HepG2 (cell line): ENCODE results near the gene ANKRA2. TPM values are rescaled to one million over a fixed set of nuclear protein-coding genes. Genes with fewer than 3 reads are reported as not detected.

Source experiments
- ATAC-seq: fragments of 200-7000 bp; cut with Tn5 transposase; 3 replicates; pipeline ENCODE4 v1.9.1; 2020; ENCODE audit warnings: mild to moderate bottlenecking, moderate library complexity
- BruUV-seq: library from RNA; stranded (reverse); fragments of 400-500 nt; replicated peaks from 2 replicates; lab custom pipeline; 2021; lab: Mats Ljungman, UMichigan
- CTCF ChIA-PET: fragments of 300-600 bp; formaldehyde crosslinking; extraction: SDS; loops from one replicate; lab custom pipeline; 2021; ENCODE audit warnings: low total read pairs, inconsistent platforms, low intra/inter-chr PET ratio; lab: Yijun Ruan, JAX
- POLR2A ChIA-PET: fragments of 350-600 bp; sonication (Branson Sonifier 250); formaldehyde crosslinking; loops from one replicate; lab custom pipeline; 2020; ENCODE audit warnings: antibody characterized with exemption, inconsistent platforms; lab: Yijun Ruan, JAX
- DNase-seq: peaks from one replicate; pipeline ENCODE4 v3.0.0-alpha.2; 2015; ENCODE audit warnings: low spot score
- FAIRE-seq: peaks from 3 replicates; lab custom pipeline; 2011; peaks lifted over from hg19 to GRCh38; lab: Jason Lieb, UNC
- H2AFZ ChIP-seq: one replicate; pipeline ENCODE4 v1.6.1; 2011; ENCODE audit warnings: low read length, inconsistent platforms
- H3K27ac ChIP-seq: fragments of 300-600 bp; 3 replicates; pipeline ENCODE4 v1.8.0; 2011; ENCODE audit warnings: mixed run types, mild to moderate bottlenecking, mixed read lengths, low read length, inconsistent platforms; ENCODE audit not compliant: insufficient read depth; ENCODE audit errors: extremely low read length
- H3K27me3 ChIP-seq, 2 experiments: fragments of 200-600 bp in 1 of 2; 2 replicates in 1 of 2; 3 replicates in 1 of 2; pipeline versions ENCODE4 v1.6.0 to v1.8.0; 2011; ENCODE audit warnings: low read length in 2 of 2, mild to moderate bottlenecking in 2 of 2, moderate library complexity in 2 of 2, inconsistent platforms in 1 of 2; ENCODE audit not compliant: insufficient read depth in 2 of 2, control insufficient read depth in 1 of 2
- H3K36me3 ChIP-seq, 2 experiments: fragments of 200-600 bp in 1 of 2; replicated peaks in 1 of 2; 2 replicates in 1 of 2; 3 replicates in 1 of 2; pipeline versions ENCODE4 v1.5.1 to v1.8.0; 2011; ENCODE audit warnings: low read length in 2 of 2, inconsistent platforms in 1 of 2; ENCODE audit not compliant: insufficient read depth in 2 of 2, control insufficient read depth in 1 of 2
- H3K4me1 ChIP-seq: 2 replicates; pipeline ENCODE4 v1.5.1; 2012; ENCODE audit warnings: low read length, inconsistent platforms; ENCODE audit not compliant: insufficient read depth
- H3K4me2 ChIP-seq: 2 replicates; pipeline ENCODE4 v1.6.0; 2011; ENCODE audit warnings: low read depth, low read length, inconsistent platforms
- H3K4me3 ChIP-seq, 3 experiments: fragments of 200-600 bp in 1 of 3; sonication (generic), shearing (Covaris generic) in 1 of 3; replicated peaks in 1 of 3; 2 replicates each; pipeline ENCODE4 v1.5.1; 2011 to 2016; ENCODE audit warnings: low read length in 3 of 3, inconsistent platforms in 2 of 3, low read depth in 2 of 3, mild to moderate bottlenecking in 2 of 3, control low read depth in 1 of 3, mixed read lengths in 1 of 3; ENCODE audit not compliant: insufficient read depth in 1 of 3
- H3K79me2 ChIP-seq: one replicate; pipeline ENCODE4 v1.6.1; 2011; ENCODE audit warnings: low read length, inconsistent platforms; ENCODE audit not compliant: insufficient read depth
- H3K9ac ChIP-seq: 2 replicates; pipeline ENCODE4 v1.6.0; 2011; ENCODE audit warnings: mild to moderate bottlenecking, low read depth, low read length, inconsistent platforms; ENCODE audit not compliant: insufficient read depth
- H3K9me3 ChIP-seq: 2 replicates; pipeline ENCODE4 v1.5.1; 2012; ENCODE audit warnings: mild to moderate bottlenecking, low read length
- H4K20me1 ChIP-seq: 2 replicates; pipeline ENCODE4 v1.6.0; 2011; ENCODE audit warnings: inconsistent platforms, mild to moderate bottlenecking, low read length, moderate library complexity; ENCODE audit not compliant: insufficient read depth
- CBX2 ChIP-seq, 2 experiments: fragments of 200-600 bp in 1 of 2; sonication (generic); formaldehyde crosslinking in 1 of 2; IDR thresholded peaks; 2 replicates each; pipeline versions ENCODE4 v1.7.0 to v1.8.1; 2018 to 2022; ENCODE audit warnings: low read depth in 2 of 2, low read length in 1 of 2, mild to moderate bottlenecking in 1 of 2, missing genetic modification reagents in 1 of 2
- DMAP1 ChIP-seq: IDR thresholded peaks from 2 replicates; pipeline ENCODE4 v1.6.1; 2016
- GPN1 ChIP-seq: sonication (generic); formaldehyde crosslinking; IDR thresholded peaks from 2 replicates; pipeline ENCODE4 v1.5.1; 2020; ENCODE audit warnings: missing genetic modification reagents, borderline replicate concordance
- KMT2B ChIP-seq: IDR thresholded peaks from 2 replicates; pipeline ENCODE4 v1.6.1; 2016; ENCODE audit warnings: missing genetic modification reagents, missing compliant biosample characterization
- MAF1 ChIP-seq: sonication (generic); formaldehyde crosslinking; IDR thresholded peaks from 2 replicates; pipeline ENCODE4 v1.5.0; 2020; ENCODE audit warnings: missing genetic modification reagents, borderline replicate concordance
- NFIB ChIP-seq: sonication (generic); formaldehyde crosslinking; IDR thresholded peaks from 2 replicates; pipeline ENCODE4 v1.9.0; 2021; ENCODE audit warnings: missing genetic modification reagents, mild to moderate bottlenecking, borderline replicate concordance
- SCMH1 ChIP-seq: sonication (generic); formaldehyde crosslinking; IDR thresholded peaks from 2 replicates; pipeline ENCODE4 v1.9.0; 2021; ENCODE audit warnings: missing genetic modification reagents, mild to moderate bottlenecking, borderline replicate concordance
- U2AF2 ChIP-seq: fragments of 200-400 bp; formaldehyde crosslinking; IDR thresholded peaks from 2 replicates; pipeline ENCODE4 v1.6.1; 2017; ENCODE audit warnings: low read depth, mild to moderate bottlenecking, low read length
- XBP1 ChIP-seq: sonication (generic); formaldehyde crosslinking; IDR thresholded peaks from 2 replicates; pipeline ENCODE4 v1.5.0; 2020; ENCODE audit warnings: missing genetic modification reagents
- ZFP82 ChIP-seq: sonication (generic); formaldehyde crosslinking; IDR thresholded peaks from 2 replicates; pipeline ENCODE4 v1.5.1; 2020; ENCODE audit warnings: mild to moderate bottlenecking, missing genetic modification reagents, borderline replicate concordance
- ZNF292 ChIP-seq: sonication (generic); formaldehyde crosslinking; IDR thresholded peaks from 2 replicates; pipeline ENCODE4 v1.8.1; 2022; ENCODE audit warnings: mild to moderate bottlenecking, low read depth, missing genetic modification reagents, borderline replicate concordance
- ZNF550 ChIP-seq: sonication (generic); formaldehyde crosslinking; IDR thresholded peaks from 2 replicates; pipeline ENCODE4 v1.4.0; 2020; ENCODE audit warnings: mild to moderate bottlenecking, missing genetic modification reagents, borderline replicate concordance
- ZNF766 ChIP-seq: sonication (generic); formaldehyde crosslinking; IDR thresholded peaks from 2 replicates; pipeline ENCODE4 v1.5.0; 2020; ENCODE audit warnings: missing genetic modification reagents, borderline replicate concordance
- ZNF879 ChIP-seq: sonication (generic); formaldehyde crosslinking; IDR thresholded peaks from 2 replicates; pipeline ENCODE4 v1.8.1; 2023; ENCODE audit warnings: missing genetic modification reagents
- WGBS: methylation state at CpG from one replicate; pipeline ENCODE4 v1.1.6; 2017; ENCODE audit warnings: low lambda C conversion rate; 5-methylcytosine and 5-hydroxymethylcytosine counted together
- in situ Hi-C: cut with HindIII; loops from 2 replicates; pipeline ENCODE4 v1.10.0; 2017; ENCODE audit warnings: low pct_unique_long_range_greater_than_20kb; ENCODE audit not compliant: extremely low pct_ligation_motif_present
- intact Hi-C: fragments of 100-400 bp; cut with micrococcal nuclease; formaldehyde crosslinking; loops from one replicate; pipeline ENCODE4 v1.10.0; 2022; ENCODE audit not compliant: unreplicated experiment
- polyA plus RNA-seq, 8 experiments: library from polyadenylated mRNA; depleted of rRNA in 3 of 8; stranded (reverse) in 7 of 8; unstranded in 1 of 8; fragments of >200 nt; fragmentation: Illumina TruSeq in 4 of 8; extraction: Trizol in 4 of 8; gene quantifications; 2 replicates each; pipeline versions ENCODE4 v1.2.1 to v1.2.3, GENCODE V29; 2011 to 2016; ENCODE audit warnings: low read depth in 4 of 8, missing spikeins in 1 of 8, mixed read lengths in 1 of 8; ENCODE audit not compliant: insufficient read depth in 1 of 8
- total RNA-seq, 5 experiments: library from RNA; depleted of rRNA; stranded (reverse); fragments of >200 nt; fragmentation: Illumina TruSeq; extraction: Trizol; gene quantifications; 2 replicates each; pipeline ENCODE4 v1.2.3, GENCODE V29; 2016; ENCODE audit warnings: low read depth in 1 of 5
- TF ChIP-seq, protein P1 (sequence below): sonication (generic); formaldehyde crosslinking; IDR thresholded peaks from 2 replicates; pipeline ENCODE4 v1.4.0; 2020; ENCODE audit warnings: missing genetic modification reagents
- TF ChIP-seq, protein P2 (sequence below): sonication (generic); formaldehyde crosslinking; IDR thresholded peaks from 2 replicates; pipeline ENCODE4 v1.5.0; 2020; ENCODE audit warnings: mild to moderate bottlenecking, missing genetic modification reagents
- TF ChIP-seq, protein P3 (sequence below): sonication (generic); formaldehyde crosslinking; IDR thresholded peaks from 2 replicates; pipeline ENCODE4 v1.4.0; 2020; ENCODE audit warnings: missing genetic modification reagents
- TF ChIP-seq, protein P4 (sequence below): sonication (generic); formaldehyde crosslinking; conservative IDR thresholded peaks from 2 replicates; pipeline ENCODE4 v1.8.1; 2023; ENCODE audit warnings: missing genetic modification reagents

ANKRA2 gene
- total and polyA plus RNA-seq, 2 of the 13 experiments (the other 11 are each of a cell fraction or from before 2014, with no cell fraction given): 23.6 to 33.6 TPM

DNA sequence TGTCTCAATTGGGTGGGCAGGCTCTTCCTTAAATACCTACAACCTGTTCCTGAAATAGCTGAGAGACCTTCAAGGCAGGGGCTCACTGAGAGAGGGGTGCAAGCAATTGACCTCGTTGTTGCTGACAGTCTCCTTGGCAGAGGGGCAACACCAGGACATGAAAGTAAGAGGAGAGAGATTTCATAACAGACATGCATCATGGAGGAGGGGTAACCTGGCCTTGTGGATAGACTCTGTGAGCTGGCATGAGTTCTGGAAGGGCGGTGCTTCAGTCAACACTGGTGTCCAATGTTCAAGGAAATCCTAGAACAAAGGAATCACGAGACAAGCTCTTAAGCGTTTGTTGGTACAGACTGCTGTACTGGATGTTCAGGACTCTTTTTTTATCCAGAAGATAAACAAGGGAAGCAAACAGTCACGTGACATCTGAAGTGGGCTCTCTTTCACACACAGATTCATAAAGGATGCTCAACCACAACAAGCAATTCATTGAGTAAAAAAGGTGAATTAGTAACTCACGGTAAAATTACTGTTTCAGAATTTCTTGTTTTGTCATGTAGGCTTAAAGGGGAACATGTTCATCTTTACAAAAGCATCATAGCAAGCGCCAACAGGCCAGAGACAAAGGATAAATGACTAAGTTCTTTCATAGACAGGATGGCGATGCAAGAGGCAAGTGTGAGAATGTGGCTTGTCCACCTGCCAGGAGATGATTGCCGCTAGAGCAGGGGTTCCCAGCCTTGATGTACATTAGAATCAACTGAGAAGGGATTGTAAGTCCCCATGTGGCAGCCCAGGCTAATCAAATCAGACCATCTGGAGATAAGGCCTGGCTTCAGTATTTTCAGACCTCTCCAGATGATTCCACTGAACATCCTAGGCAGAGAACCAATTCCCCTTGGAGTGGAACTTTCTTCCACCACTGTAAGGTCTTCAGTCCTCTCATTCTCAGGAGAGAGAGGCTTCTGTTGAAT, 20.7 kb downstream of the ANKRA2 start:
- peak; percentile 95 for ATAC-seq
- H3K27ac ChIP-seq: peak overlapping the region; percentile 88
- no peaks in the 10 kb centered on the region for H3K79me2 ChIP-seq
- H3K9me3 ChIP-seq: no peaks in the 10 kb centered on the region
- H4K20me1 ChIP-seq: no peaks in the 10 kb centered on the region
- peak; percentile 100 for FAIRE-seq
- BruUV-seq: TSS peak; percentile 92
- peak overlapping the region in 2 of 3 experiments; percentile 25 to 42; a peak in 4 of 6 replicates for H3K4me3 ChIP-seq
- DNase-seq: peak; percentile 100
- peaks cover 85% of the 10 kb centered on the region for H3K4me1 ChIP-seq
- CTCF ChIA-PET: no interaction called here
- no peaks in the 10 kb centered on the region for H3K27me3 ChIP-seq
- H3K9ac ChIP-seq: peak overlapping the region; percentile 70
- WGBS: under 1% methylated on average over 9 of the region's 9 CpGs
- in situ Hi-C loops: no loop called here
- intact Hi-C loops: loop anchor here (2.0 to 5.0 kb wide), 2 partner anchors 20 to 47 kb away; partner anchors contain the start of genes ANKRA2, BTF3 and UTP15
- POLR2A ChIA-PET: interaction anchor here (0.6 to 2.5 kb wide), 6 partner anchors 19 to 278 kb away, joined by 3 to 26 read pairs (median 6); partner anchors contain the start of genes ANKRA2, ARHGEF28, BTF3 and UTP15
- H3K4me2 ChIP-seq: peak overlapping the region; percentile 73
- H2AFZ ChIP-seq: peak overlapping the region; percentile 16
- no peaks in the 10 kb centered on the region for H3K36me3 ChIP-seq
- TF ChIP-seq, protein P1, sequence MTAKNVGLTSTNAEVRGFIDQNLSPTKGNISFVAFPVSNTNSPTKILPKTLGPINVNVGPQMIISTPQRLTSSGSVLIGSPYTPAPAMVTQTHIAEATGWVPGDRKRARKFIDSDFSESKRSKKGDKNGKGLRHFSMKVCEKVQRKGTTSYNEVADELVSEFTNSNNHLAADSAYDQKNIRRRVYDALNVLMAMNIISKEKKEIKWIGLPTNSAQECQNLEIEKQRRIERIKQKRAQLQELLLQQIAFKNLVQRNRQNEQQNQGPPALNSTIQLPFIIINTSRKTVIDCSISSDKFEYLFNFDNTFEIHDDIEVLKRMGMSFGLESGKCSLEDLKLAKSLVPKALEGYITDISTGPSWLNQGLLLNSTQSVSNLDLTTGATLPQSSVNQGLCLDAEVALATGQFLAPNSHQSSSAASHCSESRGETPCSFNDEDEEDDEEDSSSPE (CRISPR knock-in tag): no peak; the same call in 1 of the 2 replicates
- no peak for TF ChIP-seq ZNF879
- no peak for TF ChIP-seq NFIB (CRISPR knock-in tag)
- TF ChIP-seq ZNF766 (CRISPR knock-in tag): no peak
- TF ChIP-seq CBX2 (IDR thresholded peaks at IDR 0.05; ENCODE audit: low read depth, low read length): no peak
- no peak for TF ChIP-seq CBX2 (CRISPR knock-in tag; IDR thresholded peaks at IDR 0.05; ENCODE audit: low read depth)
- TF ChIP-seq, protein P2, sequence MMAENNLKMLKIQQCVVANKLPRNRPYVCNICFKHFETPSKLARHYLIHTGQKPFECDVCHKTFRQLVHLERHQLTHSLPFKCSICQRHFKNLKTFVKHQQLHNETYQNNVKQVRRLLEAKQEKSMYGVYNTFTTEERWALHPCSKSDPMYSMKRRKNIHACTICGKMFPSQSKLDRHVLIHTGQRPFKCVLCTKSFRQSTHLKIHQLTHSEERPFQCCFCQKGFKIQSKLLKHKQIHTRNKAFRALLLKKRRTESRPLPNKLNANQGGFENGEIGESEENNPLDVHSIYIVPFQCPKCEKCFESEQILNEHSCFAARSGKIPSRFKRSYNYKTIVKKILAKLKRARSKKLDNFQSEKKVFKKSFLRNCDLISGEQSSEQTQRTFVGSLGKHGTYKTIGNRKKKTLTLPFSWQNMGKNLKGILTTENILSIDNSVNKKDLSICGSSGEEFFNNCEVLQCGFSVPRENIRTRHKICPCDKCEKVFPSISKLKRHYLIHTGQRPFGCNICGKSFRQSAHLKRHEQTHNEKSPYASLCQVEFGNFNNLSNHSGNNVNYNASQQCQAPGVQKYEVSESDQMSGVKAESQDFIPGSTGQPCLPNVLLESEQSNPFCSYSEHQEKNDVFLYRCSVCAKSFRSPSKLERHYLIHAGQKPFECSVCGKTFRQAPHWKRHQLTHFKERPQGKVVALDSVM (CRISPR knock-in tag): peak; percentile 27; the same call in 1 of the 2 replicates
- TF ChIP-seq DMAP1: peak; percentile 86
- no peak for TF ChIP-seq SCMH1 (CRISPR knock-in tag)
- peak; percentile 31; the same call in 1 of the 2 replicates for TF ChIP-seq ZNF292
- 0 out of 2 replicates have a peak, but pooled peaks have one; percentile 2 for TF ChIP-seq MAF1 (CRISPR knock-in tag)
- no peak for TF ChIP-seq ZNF550 (CRISPR knock-in tag)
- TF ChIP-seq U2AF2: no peak
- TF ChIP-seq KMT2B (CRISPR knock-in tag): no peak
- TF ChIP-seq, protein P3, sequence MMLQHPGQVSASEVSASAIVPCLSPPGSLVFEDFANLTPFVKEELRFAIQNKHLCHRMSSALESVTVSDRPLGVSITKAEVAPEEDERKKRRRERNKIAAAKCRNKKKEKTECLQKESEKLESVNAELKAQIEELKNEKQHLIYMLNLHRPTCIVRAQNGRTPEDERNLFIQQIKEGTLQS (CRISPR knock-in tag): no peak
- TF ChIP-seq ZFP82 (CRISPR knock-in tag): no peak
- TF ChIP-seq, protein P4, sequence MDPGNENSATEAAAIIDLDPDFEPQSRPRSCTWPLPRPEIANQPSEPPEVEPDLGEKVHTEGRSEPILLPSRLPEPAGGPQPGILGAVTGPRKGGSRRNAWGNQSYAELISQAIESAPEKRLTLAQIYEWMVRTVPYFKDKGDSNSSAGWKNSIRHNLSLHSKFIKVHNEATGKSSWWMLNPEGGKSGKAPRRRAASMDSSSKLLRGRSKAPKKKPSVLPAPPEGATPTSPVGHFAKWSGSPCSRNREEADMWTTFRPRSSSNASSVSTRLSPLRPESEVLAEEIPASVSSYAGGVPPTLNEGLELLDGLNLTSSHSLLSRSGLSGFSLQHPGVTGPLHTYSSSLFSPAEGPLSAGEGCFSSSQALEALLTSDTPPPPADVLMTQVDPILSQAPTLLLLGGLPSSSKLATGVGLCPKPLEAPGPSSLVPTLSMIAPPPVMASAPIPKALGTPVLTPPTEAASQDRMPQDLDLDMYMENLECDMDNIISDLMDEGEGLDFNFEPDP (CRISPR knock-in tag): no peak
- TF ChIP-seq GPN1 (CRISPR knock-in tag): no peak
- TF ChIP-seq XBP1 (CRISPR knock-in tag): no peak
